HepG2 (cell line): ENCODE results near the gene ZNF185.

ENCODE experiments used
- DNMT3B ChIP-seq: conservative IDR thresholded peaks from 2 replicates; pipeline ENCODE4 v1.6.1; 2016; ENCODE audit warnings: missing biosample characterization, control low read depth
- GABPA ChIP-seq, 2 experiments: IDR thresholded peaks; 2 replicates each; pipeline ENCODE4 v1.6.1; 2011 to 2016; ENCODE audit warnings: low read depth in 2 of 2, low read length in 1 of 2, missing biosample characterization in 1 of 2, missing genetic modification characterization in 1 of 2
- IRX3 ChIP-seq: sonication (generic); formaldehyde crosslinking; IDR thresholded peaks from 2 replicates; pipeline ENCODE4 v1.8.1; 2023; ENCODE audit warnings: mild to moderate bottlenecking, low read depth, missing genetic modification reagents, borderline replicate concordance
- MBD4 ChIP-seq: IDR thresholded peaks from 2 replicates; pipeline ENCODE4 v1.6.1; 2012; ENCODE audit warnings: low read length, inconsistent platforms, borderline replicate concordance
- POLR2A ChIP-seq, 2 experiments: IDR thresholded peaks; 2 replicates each; pipeline ENCODE4 v1.6.1; 2011; ENCODE audit warnings: low read depth in 2 of 2, low read length in 2 of 2, mild to moderate bottlenecking in 1 of 2, moderate library complexity in 1 of 2; ENCODE audit not compliant: insufficient read depth in 1 of 2
- POLR2AphosphoS5 ChIP-seq: IDR thresholded peaks from 2 replicates; pipeline ENCODE4 v1.6.1; 2012; ENCODE audit warnings: low read depth, low read length
- TIGD3 ChIP-seq: sonication (generic); formaldehyde crosslinking; IDR thresholded peaks from 2 replicates; pipeline ENCODE4 v1.5.1; 2020; ENCODE audit warnings: mild to moderate bottlenecking, missing genetic modification reagents, borderline replicate concordance
- ZKSCAN1 ChIP-seq: fragments of 150-350 bp; IDR thresholded peaks from 2 replicates; pipeline ENCODE4 v1.6.1; 2014; ENCODE audit warnings: low read length
- ZNF432 ChIP-seq: sonication (generic); formaldehyde crosslinking; IDR thresholded peaks from 2 replicates; pipeline ENCODE4 v1.5.0; 2020; ENCODE audit warnings: missing genetic modification reagents, mild to moderate bottlenecking, borderline replicate concordance
- ZNF569 ChIP-seq: sonication (generic); formaldehyde crosslinking; IDR thresholded peaks from 2 replicates; pipeline ENCODE4 v1.5.0; 2020; ENCODE audit warnings: mild to moderate bottlenecking, missing genetic modification reagents, moderate library complexity, borderline replicate concordance
- ZNF850 ChIP-seq: sonication (generic); formaldehyde crosslinking; conservative IDR thresholded peaks from 2 replicates; pipeline ENCODE4 v1.9.0; 2021; ENCODE audit warnings: mild to moderate bottlenecking, missing genetic modification reagents
- TF ChIP-seq, protein P1 (sequence below): sonication (generic); formaldehyde crosslinking; IDR thresholded peaks from 2 replicates; pipeline ENCODE4 v1.8.0; 2022; ENCODE audit warnings: mild to moderate bottlenecking, missing genetic modification reagents; ENCODE audit not compliant: insufficient replicate concordance
- TF ChIP-seq, protein P2 (sequence below): sonication (generic); formaldehyde crosslinking; IDR thresholded peaks from 2 replicates; pipeline ENCODE4 v1.5.0; 2020; ENCODE audit warnings: mild to moderate bottlenecking, missing genetic modification reagents, borderline replicate concordance
- TF ChIP-seq, protein P3 (sequence below): sonication (generic); formaldehyde crosslinking; IDR thresholded peaks from 2 replicates; pipeline ENCODE4 v1.5.0; 2020; ENCODE audit warnings: mild to moderate bottlenecking, missing genetic modification reagents, moderate library complexity

DNA sequence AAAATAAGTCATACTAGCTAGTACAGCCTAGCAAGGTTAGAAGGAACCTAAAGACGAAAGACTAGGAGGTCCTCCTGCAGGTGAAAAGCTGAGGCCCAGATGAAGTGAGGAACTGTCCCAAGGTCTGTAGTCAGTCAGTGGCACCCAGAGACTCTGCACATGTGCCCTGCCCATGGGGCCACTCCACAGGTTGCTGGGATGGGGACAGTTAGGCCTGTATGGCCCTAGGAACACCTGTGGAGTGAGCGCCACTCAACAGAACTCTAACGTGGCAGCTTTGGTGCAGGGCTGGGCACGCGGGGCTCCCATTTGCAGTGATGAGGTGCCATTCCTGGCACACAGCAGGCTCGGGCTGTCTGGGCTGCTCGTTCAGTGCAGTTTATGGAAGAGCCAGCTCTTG lies 14.8 kb downstream of the ZNF185 start:
- TF ChIP-seq, protein P1, sequence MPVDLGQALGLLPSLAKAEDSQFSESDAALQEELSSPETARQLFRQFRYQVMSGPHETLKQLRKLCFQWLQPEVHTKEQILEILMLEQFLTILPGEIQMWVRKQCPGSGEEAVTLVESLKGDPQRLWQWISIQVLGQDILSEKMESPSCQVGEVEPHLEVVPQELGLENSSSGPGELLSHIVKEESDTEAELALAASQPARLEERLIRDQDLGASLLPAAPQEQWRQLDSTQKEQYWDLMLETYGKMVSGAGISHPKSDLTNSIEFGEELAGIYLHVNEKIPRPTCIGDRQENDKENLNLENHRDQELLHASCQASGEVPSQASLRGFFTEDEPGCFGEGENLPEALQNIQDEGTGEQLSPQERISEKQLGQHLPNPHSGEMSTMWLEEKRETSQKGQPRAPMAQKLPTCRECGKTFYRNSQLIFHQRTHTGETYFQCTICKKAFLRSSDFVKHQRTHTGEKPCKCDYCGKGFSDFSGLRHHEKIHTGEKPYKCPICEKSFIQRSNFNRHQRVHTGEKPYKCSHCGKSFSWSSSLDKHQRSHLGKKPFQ (CRISPR knock-in tag), result no peak
- TF ChIP-seq ZNF850, result no peak
- TF ChIP-seq GABPA (IDR thresholded peaks at IDR 0.05; ENCODE audit: low read depth, low read length), result no peak
- no peak for TF ChIP-seq GABPA (CRISPR knock-in tag; IDR thresholded peaks at IDR 0.05; ENCODE audit: low read depth)
- no peak for TF ChIP-seq TIGD3 (CRISPR knock-in tag)
- TF ChIP-seq POLR2A (IDR thresholded peaks at IDR 0.05; ENCODE audit: insufficient read depth in 1 of 2, low read depth in 2 of 2, low read length in 2 of 2), result no peak
- TF ChIP-seq MBD4, result no peak
- TF ChIP-seq, protein P2, sequence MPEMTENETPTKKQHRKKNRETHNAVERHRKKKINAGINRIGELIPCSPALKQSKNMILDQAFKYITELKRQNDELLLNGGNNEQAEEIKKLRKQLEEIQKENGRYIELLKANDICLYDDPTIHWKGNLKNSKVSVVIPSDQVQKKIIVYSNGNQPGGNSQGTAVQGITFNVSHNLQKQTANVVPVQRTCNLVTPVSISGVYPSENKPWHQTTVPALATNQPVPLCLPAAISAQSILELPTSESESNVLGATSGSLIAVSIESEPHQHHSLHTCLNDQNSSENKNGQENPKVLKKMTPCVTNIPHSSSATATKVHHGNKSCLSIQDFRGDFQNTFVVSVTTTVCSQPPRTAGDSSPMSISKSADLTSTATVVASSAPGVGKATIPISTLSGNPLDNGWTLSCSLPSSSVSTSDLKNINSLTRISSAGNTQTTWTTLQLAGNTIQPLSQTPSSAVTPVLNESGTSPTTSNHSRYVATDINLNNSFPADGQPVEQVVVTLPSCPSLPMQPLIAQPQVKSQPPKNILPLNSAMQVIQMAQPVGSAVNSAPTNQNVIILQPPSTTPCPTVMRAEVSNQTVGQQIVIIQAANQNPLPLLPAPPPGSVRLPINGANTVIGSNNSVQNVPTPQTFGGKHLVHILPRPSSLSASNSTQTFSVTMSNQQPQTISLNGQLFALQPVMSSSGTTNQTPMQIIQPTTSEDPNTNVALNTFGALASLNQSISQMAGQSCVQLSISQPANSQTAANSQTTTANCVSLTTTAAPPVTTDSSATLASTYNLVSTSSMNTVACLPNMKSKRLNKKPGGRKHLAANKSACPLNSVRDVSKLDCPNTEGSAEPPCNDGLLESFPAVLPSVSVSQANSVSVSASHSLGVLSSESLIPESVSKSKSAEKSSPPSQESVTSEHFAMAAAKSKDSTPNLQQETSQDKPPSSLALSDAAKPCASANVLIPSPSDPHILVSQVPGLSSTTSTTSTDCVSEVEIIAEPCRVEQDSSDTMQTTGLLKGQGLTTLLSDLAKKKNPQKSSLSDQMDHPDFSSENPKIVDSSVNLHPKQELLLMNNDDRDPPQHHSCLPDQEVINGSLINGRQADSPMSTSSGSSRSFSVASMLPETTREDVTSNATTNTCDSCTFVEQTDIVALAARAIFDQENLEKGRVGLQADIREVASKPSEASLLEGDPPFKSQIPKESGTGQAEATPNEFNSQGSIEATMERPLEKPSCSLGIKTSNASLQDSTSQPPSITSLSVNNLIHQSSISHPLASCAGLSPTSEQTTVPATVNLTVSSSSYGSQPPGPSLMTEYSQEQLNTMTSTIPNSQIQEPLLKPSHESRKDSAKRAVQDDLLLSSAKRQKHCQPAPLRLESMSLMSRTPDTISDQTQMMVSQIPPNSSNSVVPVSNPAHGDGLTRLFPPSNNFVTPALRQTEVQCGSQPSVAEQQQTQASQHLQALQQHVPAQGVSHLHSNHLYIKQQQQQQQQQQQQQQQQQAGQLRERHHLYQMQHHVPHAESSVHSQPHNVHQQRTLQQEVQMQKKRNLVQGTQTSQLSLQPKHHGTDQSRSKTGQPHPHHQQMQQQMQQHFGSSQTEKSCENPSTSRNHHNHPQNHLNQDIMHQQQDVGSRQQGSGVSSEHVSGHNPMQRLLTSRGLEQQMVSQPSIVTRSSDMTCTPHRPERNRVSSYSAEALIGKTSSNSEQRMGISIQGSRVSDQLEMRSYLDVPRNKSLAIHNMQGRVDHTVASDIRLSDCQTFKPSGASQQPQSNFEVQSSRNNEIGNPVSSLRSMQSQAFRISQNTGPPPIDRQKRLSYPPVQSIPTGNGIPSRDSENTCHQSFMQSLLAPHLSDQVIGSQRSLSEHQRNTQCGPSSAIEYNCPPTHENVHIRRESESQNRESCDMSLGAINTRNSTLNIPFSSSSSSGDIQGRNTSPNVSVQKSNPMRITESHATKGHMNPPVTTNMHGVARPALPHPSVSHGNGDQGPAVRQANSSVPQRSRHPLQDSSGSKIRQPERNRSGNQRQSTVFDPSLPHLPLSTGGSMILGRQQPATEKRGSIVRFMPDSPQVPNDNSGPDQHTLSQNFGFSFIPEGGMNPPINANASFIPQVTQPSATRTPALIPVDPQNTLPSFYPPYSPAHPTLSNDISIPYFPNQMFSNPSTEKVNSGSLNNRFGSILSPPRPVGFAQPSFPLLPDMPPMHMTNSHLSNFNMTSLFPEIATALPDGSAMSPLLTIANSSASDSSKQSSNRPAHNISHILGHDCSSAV, result no peak
- no peak for TF ChIP-seq IRX3
- no peak for TF ChIP-seq POLR2AphosphoS5
- TF ChIP-seq ZNF432, result no peak
- TF ChIP-seq ZKSCAN1, result no peak
- no peak for TF ChIP-seq DNMT3B (CRISPR knock-in tag)
- TF ChIP-seq, protein P3, sequence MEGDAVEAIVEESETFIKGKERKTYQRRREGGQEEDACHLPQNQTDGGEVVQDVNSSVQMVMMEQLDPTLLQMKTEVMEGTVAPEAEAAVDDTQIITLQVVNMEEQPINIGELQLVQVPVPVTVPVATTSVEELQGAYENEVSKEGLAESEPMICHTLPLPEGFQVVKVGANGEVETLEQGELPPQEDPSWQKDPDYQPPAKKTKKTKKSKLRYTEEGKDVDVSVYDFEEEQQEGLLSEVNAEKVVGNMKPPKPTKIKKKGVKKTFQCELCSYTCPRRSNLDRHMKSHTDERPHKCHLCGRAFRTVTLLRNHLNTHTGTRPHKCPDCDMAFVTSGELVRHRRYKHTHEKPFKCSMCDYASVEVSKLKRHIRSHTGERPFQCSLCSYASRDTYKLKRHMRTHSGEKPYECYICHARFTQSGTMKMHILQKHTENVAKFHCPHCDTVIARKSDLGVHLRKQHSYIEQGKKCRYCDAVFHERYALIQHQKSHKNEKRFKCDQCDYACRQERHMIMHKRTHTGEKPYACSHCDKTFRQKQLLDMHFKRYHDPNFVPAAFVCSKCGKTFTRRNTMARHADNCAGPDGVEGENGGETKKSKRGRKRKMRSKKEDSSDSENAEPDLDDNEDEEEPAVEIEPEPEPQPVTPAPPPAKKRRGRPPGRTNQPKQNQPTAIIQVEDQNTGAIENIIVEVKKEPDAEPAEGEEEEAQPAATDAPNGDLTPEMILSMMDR (CRISPR knock-in tag), result no peak
- no peak for TF ChIP-seq ZNF569
